Stimulated activated CD8-positive, alpha-beta memory T cell treated with anti-CD3 and anti-CD28 coated beads, Interleukin-4, amount 100 ng/mL, for 1 hour (primary cell): ENCODE data around the gene SLC25A44.

ENCODE experiments used
- DNase-seq, 2 donors: peaks; one replicate each; pipeline ENCODE4 v3.0.0-alpha.2; 2020; ENCODE audit warnings: low read depth in 2 of 2, low spot score in 1 of 2

Gene SLC25A44

GRCh38 chr1:156238248-156238647 lies 44.3 kb downstream of the SLC25A44 start:
- no peak for DNase-seq

GRCh38 chr1:156241311-156241811 lies 47.5 kb downstream of the SLC25A44 start:
- DNase-seq = no peak

DNA sequence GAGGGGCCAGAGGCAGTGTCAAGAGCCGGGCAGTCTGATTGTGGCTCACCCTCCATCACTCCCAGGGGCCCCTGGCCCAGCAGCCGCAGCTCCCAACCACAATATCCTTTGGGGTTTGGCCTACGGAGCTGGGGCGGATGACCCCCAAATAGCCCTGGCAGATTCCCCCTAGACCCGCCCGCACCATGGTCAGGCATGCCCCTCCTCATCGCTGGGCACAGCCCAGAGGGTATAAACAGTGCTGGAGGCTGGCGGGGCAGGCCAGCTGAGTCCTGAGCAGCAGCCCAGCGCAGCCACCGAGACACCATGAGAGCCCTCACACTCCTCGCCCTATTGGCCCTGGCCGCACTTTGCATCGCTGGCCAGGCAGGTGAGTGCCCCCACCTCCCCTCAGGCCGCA lies 48.0 kb downstream of the SLC25A44 start, which contains the start of gene BGLAP:
Gene BGLAP, plus strand, starts transcription at position 259 of the 400 bp plus-strand sequence. Its CDS starts 48 bp downstream, at position 307.
- no peak for DNase-seq

- no peak for DNase-seq
Observed at GRCh38 chr1:156242738-156243137, 48.8 kb downstream of the SLC25A44 start.

GRCh38 chr1:156244126-156244525 lies 50.2 kb downstream of the SLC25A44 start:
- DNase-seq = no peak

DNA sequence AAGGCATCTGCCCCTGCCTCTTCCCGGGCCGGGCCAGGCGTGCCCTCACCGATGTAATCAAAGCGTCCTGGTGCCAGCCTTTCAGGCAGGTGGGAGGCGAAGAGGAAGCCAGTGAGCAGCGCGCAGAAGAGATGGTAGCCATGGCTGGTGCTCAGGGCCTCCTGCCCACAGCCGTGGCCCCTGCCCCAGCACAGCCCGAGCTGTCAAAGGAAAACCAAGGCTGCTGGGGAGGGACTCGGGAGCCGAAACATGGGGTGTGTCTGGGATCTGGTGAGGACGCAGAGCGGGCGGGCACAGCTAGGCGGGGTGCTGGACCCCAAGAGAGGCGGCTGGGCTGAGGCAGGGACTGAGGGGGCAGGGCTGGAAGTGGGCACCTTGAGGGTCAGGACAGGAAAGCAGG lies 50.8 kb downstream of the SLC25A44 start:
- DNase-seq = no peak

GRCh38 chr1:156245451-156246232 lies 51.7 kb downstream of the SLC25A44 start:
- no peak for DNase-seq

- no peak for DNase-seq
Observed at GRCh38 chr1:156246241-156246780, 52.4 kb downstream of the SLC25A44 start.

DNA sequence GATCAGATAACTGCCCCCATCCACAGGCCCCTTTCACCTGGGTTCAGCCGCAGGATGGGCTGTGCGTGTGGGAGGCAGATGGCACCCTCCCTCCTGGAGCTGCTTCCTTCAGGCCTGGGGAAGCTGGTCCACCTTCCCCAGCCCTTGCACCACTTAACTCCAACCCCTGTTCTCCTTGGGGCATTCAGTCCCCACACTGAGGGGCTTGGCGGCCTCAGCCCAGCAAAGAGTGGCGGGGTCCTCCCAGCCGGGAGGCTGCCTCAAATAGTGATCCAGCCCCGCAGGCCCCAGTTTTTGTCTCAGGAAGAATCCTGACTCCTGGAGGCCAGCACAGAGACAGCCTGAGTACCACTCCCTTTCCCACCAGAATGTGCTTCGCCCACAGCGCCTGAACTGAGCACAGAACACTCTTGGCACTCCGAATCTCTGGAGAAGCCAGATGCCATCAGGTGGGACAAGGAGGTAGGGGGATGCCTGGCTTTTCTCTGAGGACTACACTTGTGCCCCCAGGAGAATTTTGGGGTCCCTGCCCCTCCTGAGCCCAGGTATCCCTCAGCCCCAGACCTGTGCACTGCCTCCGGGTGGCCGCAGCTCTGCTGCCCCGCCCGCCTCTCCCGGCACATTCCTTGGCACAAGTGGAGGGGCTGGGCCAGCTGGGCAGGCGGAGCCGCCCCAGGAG lies 53.0 kb downstream of the SLC25A44 start:
- no peak for DNase-seq

- no peak for DNase-seq
Observed at GRCh38 chr1:156247460-156248322, 53.8 kb downstream of the SLC25A44 start, which contains the start of gene PAQR6. Gene PAQR6, minus strand, starts transcription at chr1:156248056. Its CDS starts 1,325 bp downstream, at chr1:156246731.

DNA sequence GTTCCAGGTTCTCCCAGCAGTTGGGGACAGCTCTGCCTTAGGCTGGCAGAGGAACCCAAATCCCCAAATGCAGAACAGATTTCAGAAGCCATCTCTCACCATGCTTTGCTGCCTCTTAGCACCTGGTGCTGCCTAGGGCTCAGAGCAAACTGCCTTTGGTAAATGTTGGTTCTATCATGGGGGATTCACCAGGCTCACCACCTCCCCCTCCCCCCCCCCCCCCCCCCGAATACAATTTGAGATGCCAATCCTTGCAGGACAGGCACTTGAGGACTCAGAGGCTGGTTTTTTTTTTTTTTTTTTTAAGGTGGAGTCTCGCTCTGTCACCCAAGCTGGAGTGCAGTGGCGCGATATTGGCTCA lies 54.4 kb downstream of the SLC25A44 start:
- no peak for DNase-seq

GRCh38 chr1:156249593-156249992 lies 55.7 kb downstream of the SLC25A44 start:
- DNase-seq = no peak

- no peak for DNase-seq
Observed at GRCh38 chr1:156251527-156251926, 57.6 kb downstream of the SLC25A44 start.

DNA sequence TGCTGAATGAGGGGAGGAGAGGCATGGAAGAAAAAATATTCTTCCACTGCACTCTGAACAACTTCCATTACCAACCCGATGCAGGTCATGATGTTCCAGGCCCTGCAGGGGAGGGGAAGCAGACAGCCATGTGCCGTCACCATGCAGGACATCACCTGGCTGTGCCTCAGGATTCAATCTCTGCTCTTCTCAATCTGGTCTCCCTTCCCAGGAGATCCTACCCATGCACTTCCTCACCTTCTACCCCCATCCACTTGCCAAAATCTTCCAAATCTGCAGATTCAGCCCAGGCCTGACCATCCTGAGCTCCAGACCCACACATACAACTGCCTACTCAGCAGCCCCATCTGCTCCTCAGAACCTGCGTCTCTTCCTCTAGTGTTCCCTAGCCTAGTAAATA lies 59.7 kb downstream of the SLC25A44 start:
- DNase-seq = no peak

- no peak for DNase-seq
Observed at GRCh38 chr1:156257711-156258110, 63.8 kb downstream of the SLC25A44 start.

DNA sequence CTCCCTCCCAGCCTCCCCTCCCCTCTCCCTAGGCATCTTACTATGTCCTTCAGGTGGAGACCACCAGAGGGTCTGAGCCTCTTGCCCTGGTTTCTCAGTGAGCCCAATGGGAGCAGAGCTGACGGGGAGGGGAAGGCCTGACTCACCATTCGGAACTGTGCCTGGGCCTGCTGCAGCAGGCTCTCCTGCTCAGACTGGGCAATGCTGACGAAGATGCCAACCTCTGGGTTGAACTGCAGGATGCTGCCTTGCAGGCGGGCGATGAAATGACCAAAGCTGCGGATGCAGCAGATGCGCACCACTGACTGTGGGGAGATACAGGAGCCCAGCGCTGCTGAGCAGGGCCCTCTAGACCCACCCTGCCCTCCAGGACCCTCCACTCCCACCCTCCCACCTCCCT lies 65.0 kb downstream of the SLC25A44 start:
- no peak for DNase-seq

DNA sequence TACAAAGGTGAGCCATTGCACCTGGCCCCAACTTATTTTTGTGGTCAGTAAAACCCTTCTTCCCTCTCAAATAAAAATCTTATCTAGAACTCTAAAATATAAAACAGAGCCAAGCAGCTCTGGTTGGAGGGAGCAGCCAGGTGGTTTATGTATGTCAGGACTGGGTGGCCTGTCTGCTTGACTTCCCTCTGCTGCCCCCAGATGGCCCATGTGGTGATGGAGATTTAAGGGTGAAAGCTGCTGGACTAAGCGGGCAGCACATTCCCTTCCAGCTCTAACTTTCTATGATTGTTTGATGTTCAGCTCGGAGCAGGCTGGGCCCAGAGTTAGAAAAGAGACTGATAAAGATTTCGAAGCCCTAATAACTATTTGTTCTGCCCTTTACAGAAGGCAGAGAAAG lies 65.9 kb downstream of the SLC25A44 start:
- no peak for DNase-seq

- no peak for DNase-seq
Observed at GRCh38 chr1:156260896-156261295, 67.0 kb downstream of the SLC25A44 start.
